Osteocyte (in vitro differentiated cells): ENCODE data around the gene PLCB3. TPM values are rescaled to one million over a fixed set of nuclear protein-coding genes. Genes with fewer than 3 reads are reported as not detected.

Experiments
- DNase-seq: peaks from one replicate; pipeline ENCODE4 v3.0.0; 2021; ENCODE audit warnings: mixed read lengths; ENCODE audit not compliant: unreplicated experiment; ENCODE audit errors: extremely low spot score
- H3K27ac Mint-ChIP-seq: one replicate; pipeline ENCODE4 v1.8.0; 2021; ENCODE audit warnings: mild to moderate bottlenecking, mixed read lengths; ENCODE audit not compliant: unreplicated experiment
- H3K27me3 Mint-ChIP-seq: one replicate; pipeline ENCODE4 v1.8.0; 2021; ENCODE audit warnings: mixed read lengths; ENCODE audit not compliant: unreplicated experiment
- H3K36me3 Mint-ChIP-seq: one replicate; pipeline ENCODE4 v1.8.0; 2021; ENCODE audit warnings: mixed read lengths; ENCODE audit not compliant: unreplicated experiment
- H3K4me1 Mint-ChIP-seq: one replicate; pipeline ENCODE4 v1.8.0; 2021; ENCODE audit warnings: mixed read lengths; ENCODE audit not compliant: unreplicated experiment
- H3K4me3 Mint-ChIP-seq: one replicate; pipeline ENCODE4 v1.8.0; 2021; ENCODE audit warnings: mild to moderate bottlenecking, moderate library complexity, mixed read lengths; ENCODE audit not compliant: unreplicated experiment
- H3K9me3 Mint-ChIP-seq: one replicate; pipeline ENCODE4 v1.8.0; 2021; ENCODE audit warnings: mixed read lengths; ENCODE audit not compliant: unreplicated experiment
- CTCF ChIP-seq: fragments of 200-600 bp; sonication (generic); IDR thresholded peaks from 2 replicates; pipeline ENCODE4 v1.5.0; 2021; ENCODE audit warnings: antibody characterized with exemption, mild to moderate bottlenecking, moderate library complexity
- total RNA-seq: library from RNA; stranded (reverse); gene quantifications from 2 replicates; pipeline ENCODE4 v1.2.1, GENCODE V29; 2021

The PLCB3 gene
- total RNA-seq, 1 donor from 2014 or later, result 32.0 TPM

GRCh38 chr11:64204464-64204989, 46.8 kb upstream of the PLCB3 start:
- H3K27me3 Mint-ChIP-seq, result no peaks in the 10 kb centered on the region
- H3K36me3 Mint-ChIP-seq, result peaks cover 38% of the 10 kb centered on the region
- no peak overlapping the region for H3K4me3 Mint-ChIP-seq
- peaks cover 17% of the 10 kb centered on the region for H3K4me1 Mint-ChIP-seq
- DNase-seq, result peak; percentile 93
- peak; percentile 81 for TF ChIP-seq CTCF
- H3K27ac Mint-ChIP-seq, result peak overlapping the region; percentile 79
- no peaks in the 10 kb centered on the region for H3K9me3 Mint-ChIP-seq

- H3K27me3 Mint-ChIP-seq, result no peaks in the 10 kb centered on the region
- no peak for TF ChIP-seq CTCF
- H3K36me3 Mint-ChIP-seq, result peaks cover 23% of the 10 kb centered on the region
- no peak for DNase-seq
- peaks cover 17% of the 10 kb centered on the region for H3K4me1 Mint-ChIP-seq
- H3K4me3 Mint-ChIP-seq, result no peak within 1 kb of the TSS
- H3K27ac Mint-ChIP-seq, result peak within 1 kb of the TSS; percentile 80
- H3K9me3 Mint-ChIP-seq, result no peaks in the 10 kb centered on the region
Observed at GRCh38 chr11:64206457-64207255, 44.7 kb upstream of the PLCB3 start, which contains the start of gene FERMT3. FERMT3 (plus strand) TSS chr11:64206721; CDS start chr11:64207365, 644 bp downstream.

- peak overlapping the region; percentile 80 for H3K27ac Mint-ChIP-seq
- H3K4me3 Mint-ChIP-seq, result no peak overlapping the region
- no peak for DNase-seq
- peaks cover 17% of the 10 kb centered on the region for H3K4me1 Mint-ChIP-seq
- H3K27me3 Mint-ChIP-seq, result no peaks in the 10 kb centered on the region
- H3K36me3 Mint-ChIP-seq, result peaks cover 18% of the 10 kb centered on the region
- TF ChIP-seq CTCF, result no peak
- H3K9me3 Mint-ChIP-seq, result no peaks in the 10 kb centered on the region
Observed at GRCh38 chr11:64207256-64208085, 43.9 kb upstream of the PLCB3 start.

- no peak for TF ChIP-seq CTCF
- Mint-ChIP-seq H3K27me3 (no peaks in the 10 kb centered on the region), H3K27ac (peak overlapping the region; percentile 80), H3K4me1 (peaks cover 17% of the 10 kb centered on the region), H3K4me3 (no peak overlapping the region), H3K36me3 (peaks cover 13% of the 10 kb centered on the region), H3K9me3 (no peaks in the 10 kb centered on the region)
- DNase-seq, result no peak
Observed at GRCh38 chr11:64208086-64208795, 43.1 kb upstream of the PLCB3 start.
